Small intestine (tissue), 7 donors: ENCODE measurements around the gene FBXL14. TPM values are rescaled to one million over a fixed set of nuclear protein-coding genes. Genes with fewer than 3 reads are reported as not detected.
A peak's percentile ranks its signal among the peaks of the same experiment; 100 is the strongest.

Source experiments
- DNase-seq, 2 donors: peaks; one replicate each; pipeline versions ENCODE4 v3.0.0 to v3.0.0-alpha.2; 2013
- FAIRE-seq: peaks from 2 replicates; lab custom pipeline; 2012; peaks lifted over from hg19 to GRCh38; lab: Jason Lieb, UNC
- H3K27ac ChIP-seq, 3 donors: one replicate each; pipeline ENCODE4 v1.5.1; 2013; ENCODE audit warnings: low read length in 2 of 3, mild to moderate bottlenecking in 2 of 3, control low read depth in 1 of 3, inconsistent platforms in 1 of 3, low read depth in 1 of 3, moderate library complexity in 1 of 3
- H3K27me3 ChIP-seq, 3 donors: one replicate each; pipeline ENCODE4 v1.6.1; 2013; ENCODE audit warnings: low read length in 3 of 3, inconsistent platforms in 1 of 3; ENCODE audit not compliant: control insufficient read depth in 3 of 3, insufficient read depth in 3 of 3
- H3K36me3 ChIP-seq, 3 donors: one replicate each; pipeline ENCODE4 v1.6.1; 2013; ENCODE audit warnings: low read length in 3 of 3, inconsistent platforms in 1 of 3, low read depth in 1 of 3, mild to moderate bottlenecking in 1 of 3, moderate library complexity in 1 of 3; ENCODE audit not compliant: control insufficient read depth in 3 of 3, insufficient read depth in 2 of 3
- H3K4me1 ChIP-seq, 3 donors: one replicate each; pipeline ENCODE4 v1.6.1; 2013; ENCODE audit warnings: low read length in 2 of 3, inconsistent platforms in 1 of 3, low read depth in 1 of 3, mild to moderate bottlenecking in 1 of 3, moderate library complexity in 1 of 3; ENCODE audit not compliant: control insufficient read depth in 3 of 3, insufficient read depth in 2 of 3
- H3K4me3 ChIP-seq, 3 donors: one replicate each; pipeline ENCODE4 v1.5.1; 2013; ENCODE audit warnings: low read length in 3 of 3, control low read depth in 1 of 3, inconsistent platforms in 1 of 3, low read depth in 1 of 3, mild to moderate bottlenecking in 1 of 3, moderate library complexity in 1 of 3
- H3K9me3 ChIP-seq, 2 donors: one replicate each; pipeline ENCODE4 v1.6.1; 2013; ENCODE audit warnings: low read depth in 1 of 2, low read length in 1 of 2; ENCODE audit not compliant: control insufficient read depth in 2 of 2, insufficient read depth in 1 of 2
- WGBS, 3 donors: extraction: QIAGEN DNeasy Blood & Tissue Kit; methylation state at CpG; one replicate each; pipeline ENCODE4 v1.1.7; 2013; 5-methylcytosine and 5-hydroxymethylcytosine counted together
- polyA plus RNA-seq, 4 donors: library from polyadenylated mRNA; stranded (reverse) in 3 of 4; unstranded in 1 of 4; fragments of 200-250 nt in 3 of 4; fragments of 120-200 nt in 1 of 4; gene quantifications; one replicate each; pipeline versions ENCODE4 v1.2.1 to v1.2.3, GENCODE V29; 2013
- donor health status: healthy with polysubstance abuse.
- donor health status: control.
- donor health status: control.
- donor health status: Bipolar disorder and iron deficiency.
- donor health status: healthy.

FBXL14 gene
- polyA plus RNA-seq, 4 donors: 3.5 to 15.7 (median 8.9) TPM

GRCh38 chr12:1552171-1552570, 42.2 kb downstream of the FBXL14 start:
- Histone ChIP-seq H3K36me3 (no peaks in the 10 kb centered on the region), H3K27me3 (peaks cover 0 to 4% (median 2%) of the 10 kb centered on the region in 3 donors), H3K27ac (peak overlapping the region in 1 of 3 donors; percentile 22), H3K4me1 (no peaks in the 10 kb centered on the region), H3K9me3 (peaks cover 0 to 3% of the 10 kb centered on the region in 2 donors), H3K4me3 (no peak overlapping the region)
- DNase-seq (no peak), FAIRE-seq (no peak)
- WGBS, 3 donors: 82 to 94% (median 94%) methylated on average over 2 of the region's 2 CpGs

DNA sequence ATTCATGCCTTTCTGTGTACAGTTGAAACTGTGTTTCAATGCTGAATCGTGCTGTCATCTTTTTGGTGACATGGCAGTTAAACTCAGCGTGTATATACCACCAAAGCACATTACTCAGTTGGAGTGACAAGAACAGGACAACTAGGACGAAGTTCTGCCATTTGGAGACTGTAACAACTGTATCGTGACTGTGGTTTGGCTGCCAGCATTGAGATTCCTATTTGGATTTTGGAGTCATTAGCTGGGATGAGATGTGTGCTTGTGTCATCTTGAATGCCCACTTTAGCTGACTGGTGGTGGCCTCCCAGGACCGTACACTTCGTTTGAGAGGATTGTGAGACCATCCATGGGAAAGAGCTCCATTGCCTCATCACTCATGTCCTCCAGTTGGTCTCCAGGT, 42.9 kb downstream of the FBXL14 start:
- no peak for FAIRE-seq
- no peak for DNase-seq
- no peaks in the 10 kb centered on the region for H3K4me1 ChIP-seq
- H3K36me3 ChIP-seq: no peaks in the 10 kb centered on the region
- peaks cover 0 to 3% of the 10 kb centered on the region in 2 donors for H3K9me3 ChIP-seq
- H3K27me3 ChIP-seq: peaks cover 0 to 4% (median 2%) of the 10 kb centered on the region in 3 donors
- 85 to 93% (median 88%) methylated on average over 6 of the region's 6 CpGs for WGBS, 3 donors
- H3K4me3 ChIP-seq: no peak overlapping the region
- no peak overlapping the region for H3K27ac ChIP-seq

- Histone ChIP-seq H3K4me1 (no peaks in the 10 kb centered on the region), H3K9me3 (peaks cover 0 to 3% of the 10 kb centered on the region in 2 donors), H3K27ac (no peak overlapping the region), H3K27me3 (no peaks in the 10 kb centered on the region), H3K4me3 (no peak overlapping the region), H3K36me3 (no peaks in the 10 kb centered on the region)
- 83 to 84% (median 83%) methylated on average over 19 of the region's 19 CpGs for WGBS, 3 donors
- DNase-seq (no peak), FAIRE-seq (no peak)
Observed at GRCh38 chr12:1546931-1547640, 47.3 kb downstream of the FBXL14 start.

GRCh38 chr12:1544996-1545700, 49.2 kb downstream of the FBXL14 start:
- no peak overlapping the region for H3K27ac ChIP-seq
- DNase-seq (no peak), FAIRE-seq (no peak)
- 47 to 51% (median 48%) methylated on average over 7 of the region's 7 CpGs for WGBS, 3 donors
- no peaks in the 10 kb centered on the region for H3K4me1 ChIP-seq
- H3K36me3 ChIP-seq: no peaks in the 10 kb centered on the region
- peaks cover 0 to 4% (median 3%) of the 10 kb centered on the region in 3 donors for H3K27me3 ChIP-seq
- no peak overlapping the region for H3K4me3 ChIP-seq
- no peaks in the 10 kb centered on the region for H3K9me3 ChIP-seq

GRCh38 chr12:1542599-1542998, 51.8 kb downstream of the FBXL14 start:
- H3K9me3 ChIP-seq: no peaks in the 10 kb centered on the region
- FAIRE-seq: no peak
- H3K36me3 ChIP-seq: no peaks in the 10 kb centered on the region
- peaks cover 0 to 16% (median 8%) of the 10 kb centered on the region in 3 donors for H3K27me3 ChIP-seq
- no peaks in the 10 kb centered on the region for H3K4me1 ChIP-seq
- WGBS, 3 donors: 85 to 91% (median 87%) methylated on average over 7 of the region's 7 CpGs
- no peak overlapping the region for H3K4me3 ChIP-seq
- no peak overlapping the region for H3K27ac ChIP-seq
- no peak for DNase-seq

DNA sequence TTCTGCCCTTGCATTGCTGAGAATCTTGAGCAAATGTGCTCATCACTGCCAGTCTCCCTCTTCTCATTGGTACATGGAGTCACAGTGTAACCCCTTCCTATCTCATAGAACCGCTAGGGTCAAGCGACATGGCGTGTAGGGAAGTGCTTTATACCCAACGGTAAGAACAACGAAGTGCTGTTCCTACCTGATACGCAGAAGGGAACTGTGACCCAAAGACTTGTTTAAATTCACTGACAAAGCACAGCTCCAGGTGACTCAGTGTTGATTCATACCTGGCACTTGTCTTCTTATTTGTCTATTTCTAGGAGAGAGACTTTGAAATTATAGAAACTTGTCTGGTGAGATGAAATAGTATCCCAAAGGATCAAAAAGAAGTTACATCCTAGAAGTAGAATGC, 53.7 kb downstream of the FBXL14 start:
- Histone ChIP-seq H3K4me1 (no peaks in the 10 kb centered on the region), H3K27me3 (peaks cover 0 to 30% (median 18%) of the 10 kb centered on the region in 3 donors), H3K27ac (no peak overlapping the region), H3K36me3 (no peaks in the 10 kb centered on the region), H3K4me3 (no peak overlapping the region), H3K9me3 (no peaks in the 10 kb centered on the region)
- DNase-seq (no peak), FAIRE-seq (no peak)
- WGBS, 3 donors: 81 to 88% (median 83%) methylated on average over 6 of the region's 6 CpGs

- Histone ChIP-seq H3K9me3 (no peaks in the 10 kb centered on the region), H3K4me1 (no peaks in the 10 kb centered on the region), H3K4me3 (no peak overlapping the region), H3K36me3 (no peaks in the 10 kb centered on the region), H3K27ac (no peak overlapping the region), H3K27me3 (peaks cover 0 to 43% (median 18%) of the 10 kb centered on the region in 3 donors)
- DNase-seq: no peak
- 78 to 86% (median 84%) methylated on average over 11 of the region's 11 CpGs for WGBS, 3 donors
- no peak for FAIRE-seq
Observed at GRCh38 chr12:1539135-1539534, 55.2 kb downstream of the FBXL14 start.

DNA sequence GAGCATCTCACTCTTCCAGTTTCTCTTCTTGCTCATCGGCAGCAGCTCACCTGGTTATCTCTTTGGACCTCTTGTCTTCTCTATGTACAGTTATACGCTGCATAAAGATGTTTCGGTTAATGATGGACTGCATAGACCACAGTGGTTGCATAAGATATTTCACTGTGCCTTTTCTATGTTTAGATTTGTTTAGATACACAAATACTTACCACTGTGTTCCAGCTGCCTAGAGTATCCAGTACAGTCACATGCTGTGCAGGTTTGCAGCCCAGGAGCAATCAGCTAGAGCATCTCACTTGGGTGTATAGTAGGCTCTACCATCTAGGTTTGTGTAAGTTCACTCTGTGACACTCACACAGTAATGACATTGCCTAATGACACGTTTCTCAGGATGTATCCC, 57.6 kb downstream of the FBXL14 start:
- FAIRE-seq: no peak

More for the DNA sequence above, 57.6 kb downstream of the FBXL14 start:
- Histone ChIP-seq H3K4me3 (no peak overlapping the region), H3K4me1 (no peaks in the 10 kb centered on the region), H3K27ac (no peak overlapping the region), H3K9me3 (no peaks in the 10 kb centered on the region), H3K36me3 (no peaks in the 10 kb centered on the region), H3K27me3 (peaks cover 4 to 64% (median 28%) of the 10 kb centered on the region in 3 donors)
- no peak for DNase-seq
- 77 to 83% (median 79%) methylated on average over 4 of the region's 4 CpGs for WGBS, 3 donors
